Neuron (in vitro differentiated cells): Measurements from ENCODE around the gene BCORL1.

Experiments used
- H2AFZ ChIP-seq: one replicate; pipeline ENCODE4 v1.6.1; 2013; ENCODE audit warnings: low read depth, mild to moderate bottlenecking, inconsistent platforms, low read length, moderate library complexity
- H3K27me3 ChIP-seq: one replicate; pipeline ENCODE4 v1.6.1; 2013; ENCODE audit warnings: low read length; ENCODE audit not compliant: insufficient read depth
- H3K36me3 ChIP-seq: one replicate; pipeline ENCODE4 v1.6.1; 2013; ENCODE audit warnings: low read length; ENCODE audit not compliant: insufficient read depth
- H3K4me1 ChIP-seq: one replicate; pipeline ENCODE4 v1.6.1; 2013; ENCODE audit warnings: low read length; ENCODE audit not compliant: insufficient read depth
- H3K4me3 ChIP-seq: 2 replicates; pipeline ENCODE4 v1.5.1; 2013; ENCODE audit warnings: mild to moderate bottlenecking, low read length, moderate library complexity
- H3K9me3 ChIP-seq: one replicate; pipeline ENCODE4 v1.6.1; 2013; ENCODE audit warnings: low read length

BCORL1 gene

DNA sequence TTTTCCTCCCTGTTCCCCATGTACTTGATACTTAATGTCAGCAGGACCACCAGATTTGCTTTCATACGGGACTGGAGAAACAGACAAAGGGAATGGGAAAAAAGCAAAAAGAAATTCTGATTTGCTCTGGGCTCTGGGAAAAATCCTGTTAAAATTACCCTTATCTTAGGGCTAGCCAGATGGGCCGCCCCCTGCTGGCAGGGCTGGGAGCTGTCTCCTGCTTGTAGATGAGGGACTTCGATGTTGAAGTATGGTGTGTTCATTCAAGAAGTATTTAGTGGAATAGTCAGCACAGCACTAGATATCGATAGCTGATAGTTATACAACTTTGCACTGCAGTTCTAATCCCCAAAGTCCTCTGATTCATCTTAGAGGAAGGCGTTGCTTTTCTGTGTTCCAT lies 45.8 kb downstream of the BCORL1 start:
- Histone ChIP-seq H3K36me3 (peaks cover 40% of the 10 kb centered on the region), H3K9me3 (no peaks in the 10 kb centered on the region), H3K4me1 (no peaks in the 10 kb centered on the region), H3K4me3 (no peak overlapping the region), H2AFZ (no peak overlapping the region), H3K27me3 (no peaks in the 10 kb centered on the region)

DNA sequence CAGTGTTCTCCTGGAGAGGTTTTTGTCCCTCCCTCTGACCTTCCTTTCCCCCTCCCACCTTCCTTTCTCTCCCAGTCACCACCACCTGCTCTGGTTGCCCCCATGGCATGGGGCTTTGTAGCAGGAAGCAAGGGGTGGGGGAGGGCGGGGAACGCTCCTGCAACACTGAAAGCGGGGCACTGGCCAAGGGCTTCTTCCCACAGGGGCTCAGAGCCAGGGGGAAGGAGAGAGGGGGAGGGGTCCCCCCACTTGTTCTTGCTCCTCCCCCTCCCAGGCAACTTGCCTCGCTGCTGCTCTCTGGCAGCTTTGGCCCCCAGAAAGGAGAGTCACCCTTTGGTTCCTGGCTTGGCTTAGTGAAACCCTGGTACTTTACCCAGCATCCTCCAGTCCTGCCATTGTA lies 48.4 kb downstream of the BCORL1 start:
- no peak overlapping the region for H3K4me3 ChIP-seq
- H3K4me1 ChIP-seq: no peaks in the 10 kb centered on the region
- no peaks in the 10 kb centered on the region for H3K9me3 ChIP-seq
- no peak overlapping the region for H2AFZ ChIP-seq
- H3K27me3 ChIP-seq: no peaks in the 10 kb centered on the region
- peaks cover 32% of the 10 kb centered on the region for H3K36me3 ChIP-seq

DNA sequence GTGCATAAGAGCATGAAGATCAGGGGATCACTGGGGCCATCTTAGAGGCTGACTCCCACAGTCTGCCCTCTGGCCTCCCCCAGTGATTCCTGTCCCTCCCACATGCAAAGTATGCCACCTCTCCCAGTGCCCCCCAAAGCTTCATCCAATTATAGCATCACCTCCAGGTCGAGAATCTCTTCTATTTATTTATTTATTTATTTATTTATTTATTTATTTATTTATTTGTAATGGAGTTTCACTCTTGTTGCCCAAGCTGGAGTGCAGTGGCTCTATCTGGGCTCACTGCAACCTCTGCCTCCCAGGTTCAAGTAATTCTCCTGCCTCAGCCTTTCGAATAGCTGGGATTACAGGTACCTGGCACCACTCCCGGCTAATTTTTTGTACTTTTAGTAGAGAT lies 50.1 kb downstream of the BCORL1 start:
- no peak overlapping the region for H2AFZ ChIP-seq
- peaks cover 32% of the 10 kb centered on the region for H3K36me3 ChIP-seq

DNA sequence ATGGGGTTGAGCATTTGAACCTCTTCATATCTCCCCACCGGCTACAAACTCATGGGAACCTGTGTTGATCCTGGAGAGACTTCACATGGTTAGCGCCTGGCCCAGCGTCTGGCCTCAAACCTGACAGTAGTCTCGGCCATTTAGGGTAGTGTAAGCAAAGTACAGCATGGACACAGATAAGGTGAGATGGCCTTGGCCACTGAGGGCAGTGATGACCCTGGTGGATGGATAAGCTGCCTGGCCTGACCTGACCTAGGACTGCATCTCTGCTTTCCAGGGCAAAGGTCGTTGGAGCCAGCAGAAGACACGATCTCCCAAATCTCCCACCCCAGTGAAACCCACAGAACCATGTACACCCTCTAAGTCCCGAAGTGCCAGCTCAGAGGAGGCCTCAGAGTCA lies 51.7 kb downstream of the BCORL1 start:
- Histone ChIP-seq H3K9me3 (no peaks in the 10 kb centered on the region), H3K27me3 (no peaks in the 10 kb centered on the region), H3K4me1 (no peaks in the 10 kb centered on the region), H3K4me3 (no peak overlapping the region), H3K36me3 (peaks cover 38% of the 10 kb centered on the region), H2AFZ (no peak overlapping the region)

More for the DNA sequence above, 50.1 kb downstream of the BCORL1 start:
- H3K4me1 ChIP-seq: no peaks in the 10 kb centered on the region
- H3K9me3 ChIP-seq: no peaks in the 10 kb centered on the region
- H3K27me3 ChIP-seq: no peaks in the 10 kb centered on the region
- H3K4me3 ChIP-seq: no peak overlapping the region

DNA sequence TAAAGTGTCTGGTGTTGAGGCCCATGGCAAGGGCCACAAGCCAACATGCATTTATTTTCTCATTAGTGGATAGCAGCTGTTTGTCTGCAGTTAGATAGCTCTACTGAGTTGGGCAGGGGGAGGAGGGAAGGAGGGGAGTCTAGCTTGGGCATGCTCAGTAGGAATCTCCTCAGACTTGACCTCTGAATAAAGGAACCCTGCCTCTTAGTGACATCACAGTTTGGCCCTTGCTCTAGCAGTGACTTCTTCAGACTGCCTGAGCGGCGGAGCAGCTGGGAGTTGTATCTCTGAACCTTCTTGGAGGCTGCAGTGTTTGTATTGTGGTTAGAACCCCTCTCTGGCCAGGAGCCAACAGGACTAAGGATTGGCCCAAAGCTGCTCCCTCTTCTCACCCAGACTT lies 57.4 kb downstream of the BCORL1 start:
- Histone ChIP-seq H3K36me3 (peaks cover 40% of the 10 kb centered on the region), H2AFZ (no peak overlapping the region), H3K27me3 (no peaks in the 10 kb centered on the region), H3K4me3 (no peak overlapping the region), H3K4me1 (no peaks in the 10 kb centered on the region), H3K9me3 (no peaks in the 10 kb centered on the region)

DNA sequence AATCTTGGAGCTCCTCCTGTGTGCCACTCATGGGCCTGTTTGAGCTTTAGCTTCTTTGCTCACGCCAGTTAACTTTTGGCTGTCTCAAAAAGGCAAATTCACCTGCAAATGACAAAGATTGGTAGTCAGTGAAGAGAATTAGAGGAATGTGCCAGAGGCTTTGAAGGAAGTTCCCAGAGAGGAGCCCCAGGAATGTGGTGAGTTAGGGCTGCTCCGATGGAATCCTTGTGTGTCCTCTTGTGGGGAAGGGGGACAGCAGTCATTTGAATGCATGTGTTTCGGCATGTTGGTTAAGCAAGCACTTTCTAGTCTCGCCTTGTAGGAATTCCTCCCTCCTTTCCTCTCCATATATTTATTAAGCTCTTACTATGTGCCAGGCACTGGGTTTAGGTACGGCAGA lies 65.0 kb downstream of the BCORL1 start:
- Histone ChIP-seq H2AFZ (no peak overlapping the region), H3K4me3 (no peak overlapping the region), H3K9me3 (peaks cover 8% of the 10 kb centered on the region), H3K36me3 (peaks cover 28% of the 10 kb centered on the region), H3K27me3 (no peaks in the 10 kb centered on the region), H3K4me1 (no peaks in the 10 kb centered on the region)

DNA sequence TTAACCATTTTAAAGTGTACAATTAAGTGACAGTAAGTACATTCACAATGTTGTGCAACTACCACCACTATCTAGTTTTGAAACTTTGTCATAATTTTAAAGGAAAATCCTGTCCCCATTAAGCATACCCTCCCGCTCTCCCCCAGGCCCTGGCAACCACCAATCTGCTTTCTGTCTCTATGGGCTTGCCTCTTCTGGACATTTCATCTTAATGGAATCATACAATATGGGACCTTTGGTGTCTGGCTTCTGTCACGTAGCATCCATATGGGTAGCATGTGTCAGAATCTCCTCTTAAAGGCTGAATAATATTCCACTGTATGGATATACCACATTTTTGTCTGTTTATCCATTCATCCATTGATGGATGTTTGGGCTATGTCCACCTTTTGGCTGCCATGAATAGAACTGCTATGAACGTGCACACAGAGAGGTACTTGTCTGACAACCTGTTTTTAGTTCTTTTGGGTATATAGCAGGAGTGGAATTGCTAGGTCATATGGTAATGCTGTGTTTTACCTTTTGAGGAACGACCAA lies 66.3 kb downstream of the BCORL1 start:
- Histone ChIP-seq H3K9me3 (peaks cover 8% of the 10 kb centered on the region), H3K27me3 (no peaks in the 10 kb centered on the region), H3K4me1 (no peaks in the 10 kb centered on the region), H3K36me3 (peaks cover 26% of the 10 kb centered on the region), H2AFZ (no peak overlapping the region), H3K4me3 (no peak overlapping the region)

DNA sequence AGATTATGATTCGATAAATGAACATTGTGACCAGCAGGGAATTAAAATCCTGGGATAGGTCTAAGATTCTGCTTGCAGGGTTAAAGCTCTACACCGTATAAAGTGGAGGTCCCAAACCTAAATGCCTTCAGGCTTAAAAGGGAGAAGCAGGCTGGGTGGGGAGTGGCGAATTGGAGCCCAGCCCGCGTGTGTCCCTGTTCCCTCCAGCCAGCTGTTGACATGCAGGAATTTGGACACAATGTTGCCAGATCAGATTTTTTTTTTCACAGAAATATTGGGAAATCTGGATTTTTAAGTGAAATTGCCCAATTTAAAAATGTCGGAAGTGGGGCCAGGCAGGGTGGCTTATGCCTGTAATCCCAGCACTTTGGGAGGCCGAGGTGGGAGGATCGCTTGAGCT lies 67.4 kb downstream of the BCORL1 start:
- Histone ChIP-seq H2AFZ (no peak overlapping the region), H3K36me3 (peaks cover 29% of the 10 kb centered on the region), H3K4me1 (no peaks in the 10 kb centered on the region), H3K27me3 (no peaks in the 10 kb centered on the region), H3K4me3 (no peak overlapping the region), H3K9me3 (peaks cover 8% of the 10 kb centered on the region)

DNA sequence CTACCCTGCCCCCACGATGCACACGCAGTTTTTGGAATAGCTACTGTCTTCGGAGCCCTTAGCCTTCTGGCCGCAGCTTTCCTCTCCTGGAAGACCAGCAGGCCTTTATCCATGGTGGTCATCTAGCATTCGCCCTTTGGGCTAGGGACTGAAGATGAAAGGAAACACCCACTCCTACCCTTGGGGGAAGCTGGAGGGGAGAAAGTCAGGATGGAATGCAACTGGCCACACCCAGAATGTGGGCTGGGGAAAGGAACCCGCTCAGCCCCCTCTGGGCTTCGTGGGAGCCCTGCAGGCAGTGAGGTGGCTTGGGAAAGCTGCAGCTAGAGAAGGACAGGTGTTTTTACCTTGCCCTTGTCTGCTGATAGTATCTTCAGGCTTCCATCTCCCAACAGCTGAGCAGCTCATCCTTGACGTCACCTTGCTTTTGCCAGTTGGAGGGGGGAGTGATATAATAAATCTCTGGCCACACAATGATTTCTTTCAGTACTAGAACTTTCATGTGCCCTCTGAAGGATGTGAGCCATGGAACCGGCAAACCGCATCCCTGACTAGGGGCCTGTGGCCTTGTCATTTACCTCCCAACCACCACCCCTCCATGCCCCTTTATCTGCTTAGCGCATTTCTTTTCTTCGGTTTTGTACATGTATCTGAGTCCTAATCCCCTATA lies 68.9 kb downstream of the BCORL1 start:
- Histone ChIP-seq H3K36me3 (peaks cover 26% of the 10 kb centered on the region), H3K9me3 (peaks cover 8% of the 10 kb centered on the region), H3K4me3 (no peak overlapping the region), H3K27me3 (no peaks in the 10 kb centered on the region), H3K4me1 (no peaks in the 10 kb centered on the region), H2AFZ (no peak overlapping the region)

DNA sequence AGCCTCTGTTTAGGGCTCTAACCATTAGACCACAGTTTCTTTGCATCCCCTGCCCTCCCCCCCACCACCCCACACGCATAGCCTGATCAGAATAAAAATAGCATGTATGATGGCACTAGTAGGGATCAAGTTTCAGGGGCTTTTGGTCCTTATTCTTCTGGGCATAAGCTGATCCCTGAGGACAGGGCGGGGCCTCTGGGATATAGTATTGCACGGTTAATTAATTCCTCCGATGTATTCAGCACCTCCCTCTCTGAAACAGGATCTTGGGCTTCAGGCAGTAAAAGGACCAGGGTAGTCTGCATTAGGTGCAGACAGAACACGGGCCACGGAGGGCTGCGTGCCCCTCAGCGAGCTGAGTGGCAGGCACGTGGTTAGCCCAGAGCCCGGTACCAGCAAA lies 70.8 kb downstream of the BCORL1 start:
- H3K27me3 ChIP-seq: no peaks in the 10 kb centered on the region
- H3K9me3 ChIP-seq: peaks cover 6% of the 10 kb centered on the region
- H3K4me1 ChIP-seq: no peaks in the 10 kb centered on the region
- peaks cover 21% of the 10 kb centered on the region for H3K36me3 ChIP-seq
- H3K4me3 ChIP-seq: no peak overlapping the region
- H2AFZ ChIP-seq: no peak overlapping the region

DNA sequence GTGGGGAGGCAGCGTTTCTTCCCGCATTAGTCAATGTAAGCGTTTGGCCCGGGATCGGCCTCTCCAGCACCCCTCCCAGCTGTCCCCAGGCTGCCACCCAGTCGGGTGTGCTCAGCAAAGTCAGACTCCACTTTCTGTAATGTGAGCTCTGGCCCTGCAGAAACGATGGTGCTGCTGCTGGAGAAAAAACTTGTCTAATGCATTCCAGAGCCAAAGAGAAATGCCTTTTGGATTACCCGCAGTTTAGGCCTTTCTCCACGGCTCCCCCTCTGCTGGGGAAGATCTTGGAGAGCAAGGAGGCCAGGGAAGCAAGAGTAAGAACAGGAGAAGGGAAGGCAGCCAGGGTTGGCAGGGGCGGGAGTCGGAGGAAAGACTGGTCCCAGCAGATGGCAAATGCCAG lies 72.7 kb downstream of the BCORL1 start:
- Histone ChIP-seq H3K27me3 (no peaks in the 10 kb centered on the region), H3K36me3 (peaks cover 14% of the 10 kb centered on the region), H3K9me3 (no peaks in the 10 kb centered on the region), H2AFZ (no peak overlapping the region), H3K4me3 (no peak overlapping the region), H3K4me1 (no peaks in the 10 kb centered on the region)

DNA sequence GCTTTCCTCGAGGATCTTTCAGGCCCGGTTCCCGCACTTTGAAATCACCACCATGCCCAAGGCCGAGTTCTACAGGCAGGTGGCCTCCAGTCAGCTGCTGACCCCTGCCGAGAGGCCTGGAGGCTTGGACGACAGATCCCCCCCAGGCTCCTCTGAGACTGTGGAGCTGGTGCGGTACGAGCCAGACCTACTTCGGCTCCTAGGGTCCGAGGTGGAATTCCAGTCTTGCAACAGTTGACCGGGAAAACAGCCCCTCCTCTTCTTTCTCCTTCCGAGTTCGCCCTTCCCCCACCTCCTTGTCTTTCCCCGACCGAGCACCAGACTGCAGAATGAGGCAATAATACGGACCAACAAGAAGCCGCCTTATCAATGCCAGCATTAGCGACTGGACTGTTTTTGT lies 73.5 kb downstream of the BCORL1 start:
- Histone ChIP-seq H3K4me3 (no peak overlapping the region), H2AFZ (no peak overlapping the region), H3K9me3 (no peaks in the 10 kb centered on the region), H3K36me3 (peaks cover 11% of the 10 kb centered on the region), H3K27me3 (no peaks in the 10 kb centered on the region), H3K4me1 (no peaks in the 10 kb centered on the region)

DNA sequence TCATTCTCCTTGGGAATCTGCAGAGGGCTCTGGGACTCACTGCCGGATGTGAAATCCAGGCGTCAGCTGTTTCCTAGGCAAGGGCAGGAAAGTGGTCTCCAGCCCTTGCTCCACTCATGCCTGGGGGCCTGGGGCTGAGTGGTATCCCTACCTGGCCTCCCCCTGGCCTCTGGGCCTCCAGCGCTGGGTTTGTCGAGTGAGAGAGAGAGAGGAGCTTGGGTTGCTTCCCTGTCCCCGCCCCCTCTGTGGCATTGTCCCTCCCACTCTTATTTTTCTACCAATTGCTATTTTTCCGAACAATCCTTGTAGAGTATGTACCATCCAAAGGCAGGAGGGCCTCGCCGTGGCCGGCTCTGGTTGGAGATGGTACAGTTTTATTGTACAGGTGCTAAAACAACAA lies 74.8 kb downstream of the BCORL1 start:
- Histone ChIP-seq H3K27me3 (no peaks in the 10 kb centered on the region), H3K4me1 (no peaks in the 10 kb centered on the region), H3K9me3 (no peaks in the 10 kb centered on the region), H3K36me3 (peaks cover 7% of the 10 kb centered on the region), H2AFZ (no peak overlapping the region), H3K4me3 (no peak overlapping the region)

DNA sequence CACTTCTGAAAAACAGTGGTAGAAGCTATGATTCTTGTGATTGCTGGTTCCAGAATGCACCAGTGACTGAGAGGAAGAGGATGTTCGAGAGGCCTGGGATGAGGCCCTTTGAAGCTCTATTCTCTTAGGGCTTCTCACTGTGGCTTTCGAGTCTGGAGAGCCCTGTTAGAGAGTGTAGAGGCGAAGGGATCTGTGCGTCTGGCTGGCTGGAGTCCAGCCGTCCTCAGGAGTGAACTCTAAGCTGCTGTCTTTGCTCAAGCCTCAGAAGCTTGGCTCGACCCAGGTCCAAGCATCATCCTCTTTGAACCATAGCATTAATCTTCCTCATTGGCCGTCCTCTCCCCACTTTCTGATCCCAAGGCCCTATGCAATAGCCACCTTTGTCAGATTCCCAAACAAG lies 76.2 kb downstream of the BCORL1 start:
- Histone ChIP-seq H3K4me1 (no peaks in the 10 kb centered on the region), H3K36me3 (peaks cover 5% of the 10 kb centered on the region), H3K9me3 (no peaks in the 10 kb centered on the region), H2AFZ (no peak overlapping the region), H3K4me3 (no peak overlapping the region), H3K27me3 (no peaks in the 10 kb centered on the region)
